HEK293T (cell line): ENCODE data around the gene ATP8B3.

Experiments used
- ARNT ChIP-seq: fragments of 450-650 bp; IDR thresholded peaks from 2 replicates; pipeline ENCODE4 v1.6.1; 2017; ENCODE audit warnings: mild to moderate bottlenecking
- BHLHE40 ChIP-seq: fragments of 450-650 bp; IDR thresholded peaks from 2 replicates; pipeline ENCODE4 v1.6.1; 2016; ENCODE audit warnings: mild to moderate bottlenecking, moderate library complexity, borderline replicate concordance
- FOXK2 ChIP-seq: fragments of 450-650 bp; IDR thresholded peaks from 2 replicates; pipeline ENCODE4 v1.6.1; 2016; ENCODE audit warnings: mild to moderate bottlenecking
- FOXM1 ChIP-seq: fragments of 450-650 bp; IDR thresholded peaks from 2 replicates; pipeline ENCODE4 v1.6.1; 2017; ENCODE audit warnings: mild to moderate bottlenecking, borderline replicate concordance
- NFRKB ChIP-seq: fragments of 450-650 bp; IDR thresholded peaks from 2 replicates; pipeline ENCODE4 v1.6.1; 2016; ENCODE audit warnings: mild to moderate bottlenecking, moderate library complexity
- ZNF384 ChIP-seq: fragments of 450-650 bp; IDR thresholded peaks from 2 replicates; pipeline ENCODE4 v1.6.1; 2016

- no peak for TF ChIP-seq FOXM1
- TF ChIP-seq NFRKB, result no peak
- no peak for TF ChIP-seq ARNT
- no peak for TF ChIP-seq BHLHE40
- no peak for TF ChIP-seq ZNF384
- TF ChIP-seq FOXK2, result no peak
Measured at GRCh38 chr19:1757468-1758230, 54.4 kb downstream of the ATP8B3 start.
